GM19372 (cell line): ENCODE measurements around the gene ATXN1L.
A peak's percentile ranks its signal among the peaks of the same experiment; 100 is the strongest.
"Not testable (repeated sequence)": the region's sequence is repeated elsewhere in the genome, so short reads cannot be mapped to it uniquely, and the experiment has no call there.

Source experiments
- ATAC-seq: cut with Tn5 transposase; IDR thresholded peaks from one replicate; pipeline ENCODE4 v1.9.1; 2021; ENCODE audit warnings: mild to moderate bottlenecking, low read depth, moderate library complexity; ENCODE audit not compliant: unreplicated experiment

Gene ATXN1L, protein sequence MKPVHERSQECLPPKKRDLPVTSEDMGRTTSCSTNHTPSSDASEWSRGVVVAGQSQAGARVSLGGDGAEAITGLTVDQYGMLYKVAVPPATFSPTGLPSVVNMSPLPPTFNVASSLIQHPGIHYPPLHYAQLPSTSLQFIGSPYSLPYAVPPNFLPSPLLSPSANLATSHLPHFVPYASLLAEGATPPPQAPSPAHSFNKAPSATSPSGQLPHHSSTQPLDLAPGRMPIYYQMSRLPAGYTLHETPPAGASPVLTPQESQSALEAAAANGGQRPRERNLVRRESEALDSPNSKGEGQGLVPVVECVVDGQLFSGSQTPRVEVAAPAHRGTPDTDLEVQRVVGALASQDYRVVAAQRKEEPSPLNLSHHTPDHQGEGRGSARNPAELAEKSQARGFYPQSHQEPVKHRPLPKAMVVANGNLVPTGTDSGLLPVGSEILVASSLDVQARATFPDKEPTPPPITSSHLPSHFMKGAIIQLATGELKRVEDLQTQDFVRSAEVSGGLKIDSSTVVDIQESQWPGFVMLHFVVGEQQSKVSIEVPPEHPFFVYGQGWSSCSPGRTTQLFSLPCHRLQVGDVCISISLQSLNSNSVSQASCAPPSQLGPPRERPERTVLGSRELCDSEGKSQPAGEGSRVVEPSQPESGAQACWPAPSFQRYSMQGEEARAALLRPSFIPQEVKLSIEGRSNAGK

DNA sequence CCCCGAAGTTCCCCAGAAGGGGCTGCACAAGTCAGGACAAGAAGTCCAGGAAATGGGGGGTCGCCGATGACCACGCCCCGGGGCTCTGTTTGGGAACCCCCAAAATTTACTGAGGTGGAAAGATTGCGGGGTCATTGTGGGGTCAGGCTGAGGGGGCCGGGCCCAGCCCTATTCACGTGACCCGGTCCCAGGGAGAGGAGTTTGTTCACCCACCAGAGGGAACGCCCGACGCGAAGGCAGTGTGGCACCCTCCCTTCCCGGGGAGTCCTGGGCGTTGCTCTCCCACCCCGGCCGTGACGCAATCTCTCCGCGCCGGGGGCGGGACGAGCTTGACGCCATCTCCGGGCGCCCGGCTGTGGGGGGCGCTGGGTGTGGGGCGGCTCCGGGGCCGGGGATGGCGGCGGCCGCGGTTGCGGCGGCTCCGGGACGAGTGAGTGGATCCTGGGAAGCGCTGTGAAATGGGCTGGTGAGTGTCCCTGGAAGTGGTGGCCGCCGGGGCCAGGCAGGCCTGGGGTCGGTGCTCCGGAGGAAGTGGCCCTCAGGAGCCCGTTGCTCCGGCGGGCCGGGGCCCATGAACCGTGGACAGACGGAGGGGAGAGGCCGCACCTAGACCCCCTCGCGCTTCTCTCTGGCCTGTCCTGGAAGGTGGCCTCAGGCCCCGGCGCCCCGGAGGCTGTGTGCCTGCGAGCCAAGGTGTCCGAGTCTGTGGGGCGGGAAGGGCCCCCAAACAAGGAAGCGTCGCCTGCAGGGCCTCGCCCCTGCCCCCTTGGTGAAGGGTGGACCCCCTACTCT, at the start of gene ATXN1L:
Gene ATXN1L, plus strand, starts transcription at position 338 of the 792 bp plus-strand sequence. CDS start 3,765 bp downstream, outside the sequence.
- peak; percentile 62 for ATAC-seq

DNA sequence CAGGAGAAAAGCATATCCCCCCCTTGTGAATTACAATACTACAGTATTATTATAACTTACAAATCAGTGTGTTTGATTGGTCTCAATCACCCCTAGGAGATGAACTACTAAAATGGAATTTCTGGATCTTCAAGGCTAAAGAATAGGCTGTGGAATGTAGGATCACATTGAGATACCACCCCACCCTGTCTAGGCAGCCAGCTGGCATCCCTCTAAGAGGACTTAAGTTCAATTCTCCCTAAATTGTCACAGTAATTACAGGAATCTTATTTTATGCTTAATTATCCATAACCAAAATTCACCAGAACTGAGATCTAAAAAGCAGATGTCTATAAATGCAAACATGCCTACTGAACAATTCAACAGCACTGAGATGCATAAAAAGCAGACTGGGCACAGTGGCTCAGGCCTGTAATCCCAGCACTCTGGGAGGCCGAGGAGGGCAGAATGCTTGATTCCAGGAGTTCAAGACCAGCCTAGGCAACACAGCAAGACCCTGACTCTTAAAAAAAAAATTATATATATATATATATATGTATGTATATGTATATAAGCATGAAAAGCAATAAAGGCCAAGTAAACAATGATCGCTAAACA, 49.2 kb upstream of the ATXN1L start:
- ATAC-seq: no peak

DNA sequence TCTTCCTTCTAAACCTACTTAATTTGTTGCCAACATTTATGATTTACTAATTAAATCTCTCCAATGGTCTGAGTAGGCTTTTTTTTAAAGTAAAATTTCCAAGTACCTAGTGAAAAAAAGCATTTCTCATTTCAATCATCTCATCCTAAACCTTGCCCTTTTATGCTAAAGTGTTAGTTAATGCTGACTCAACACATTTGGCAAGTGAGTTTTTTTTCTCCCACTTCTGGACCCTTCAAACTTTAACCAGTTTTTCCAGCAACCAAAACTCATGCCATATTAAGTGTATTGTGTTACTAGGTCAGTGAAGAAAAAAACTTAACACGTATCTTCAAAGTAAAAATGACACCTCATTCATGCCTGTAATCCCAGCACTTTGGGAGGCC, 42.5 kb upstream of the ATXN1L start:
- no peak for ATAC-seq

DNA sequence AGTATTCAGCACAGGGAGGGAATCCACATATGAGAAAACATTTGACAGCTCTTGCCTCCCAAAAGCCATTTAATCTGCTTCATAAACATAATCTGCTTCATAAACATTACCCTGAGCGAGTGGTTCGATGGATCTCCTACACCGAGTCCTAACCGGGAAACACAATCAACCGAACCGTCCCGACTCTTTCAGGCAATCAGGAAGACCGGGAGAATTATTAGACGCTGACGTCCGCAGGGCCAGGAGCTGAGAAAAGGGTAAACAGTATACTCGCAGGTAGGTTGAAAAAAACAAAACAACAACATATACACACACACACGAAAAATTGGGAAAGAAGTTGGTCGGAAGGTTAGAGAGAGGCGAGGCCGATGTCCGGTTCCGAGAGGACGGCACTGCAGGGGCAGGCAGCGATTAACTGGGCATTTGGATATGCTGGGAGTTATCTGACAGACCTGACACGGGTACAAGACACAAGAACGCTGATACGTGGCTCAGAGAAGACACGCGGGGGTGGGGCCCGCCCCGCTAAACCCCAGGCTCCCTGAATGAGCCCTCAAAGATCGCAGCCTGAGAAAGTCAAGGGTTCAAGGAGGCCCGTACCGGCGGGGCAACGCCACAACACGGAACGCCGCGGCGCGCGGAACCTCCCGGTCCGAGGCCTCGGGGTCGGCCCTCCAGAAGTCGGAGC, 37.7 kb upstream of the ATXN1L start:
- peak; percentile 32 for ATAC-seq

DNA sequence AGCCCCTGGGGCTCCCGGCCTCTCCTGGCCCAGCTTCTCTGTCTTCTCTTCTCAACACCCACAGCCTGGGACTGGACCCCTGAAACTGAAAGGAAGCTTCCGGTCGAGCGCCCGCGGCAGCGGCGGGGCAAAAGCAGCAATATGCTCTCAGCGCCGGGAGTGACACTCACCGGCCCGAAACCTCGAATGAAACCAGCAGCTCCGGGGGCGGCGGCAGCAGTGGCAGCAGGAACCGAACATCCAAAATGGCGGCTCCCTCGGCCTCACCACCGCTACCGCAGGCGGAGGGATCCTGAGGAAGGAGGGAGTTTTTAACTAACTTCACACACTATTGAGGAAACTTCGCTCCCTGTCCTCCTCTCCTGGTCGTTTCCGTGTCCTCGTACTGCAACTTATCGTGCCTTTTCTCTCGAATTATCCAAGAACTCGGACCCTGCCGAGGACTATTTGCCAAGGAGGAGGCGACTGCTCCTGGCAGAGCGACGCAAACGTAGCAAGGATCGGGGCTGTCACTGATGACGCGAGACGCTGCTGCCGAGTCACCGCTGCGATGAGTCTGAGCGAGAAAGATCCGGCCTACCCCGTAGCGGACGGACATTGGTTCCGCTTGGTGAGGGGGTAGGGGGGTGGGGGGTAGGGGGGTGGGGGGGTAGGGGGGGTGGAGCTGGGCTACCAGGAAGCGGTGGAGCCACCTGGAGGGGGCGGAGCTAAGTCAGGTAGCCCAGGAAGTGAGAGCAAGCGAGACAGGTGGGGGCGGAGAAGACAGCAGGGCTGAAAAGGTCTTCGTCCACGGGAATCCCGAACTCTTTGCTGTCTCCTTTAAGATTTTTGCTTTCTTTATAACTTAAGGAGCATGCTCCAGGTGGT, 37.0 kb upstream of the ATXN1L start, which contains the start of gene AP1G1:
Gene AP1G1, minus strand, starts transcription at position 242 of the 867 bp plus-strand sequence. CDS start 19,355 bp downstream, outside the sequence.
- peak; percentile 78 for ATAC-seq

DNA sequence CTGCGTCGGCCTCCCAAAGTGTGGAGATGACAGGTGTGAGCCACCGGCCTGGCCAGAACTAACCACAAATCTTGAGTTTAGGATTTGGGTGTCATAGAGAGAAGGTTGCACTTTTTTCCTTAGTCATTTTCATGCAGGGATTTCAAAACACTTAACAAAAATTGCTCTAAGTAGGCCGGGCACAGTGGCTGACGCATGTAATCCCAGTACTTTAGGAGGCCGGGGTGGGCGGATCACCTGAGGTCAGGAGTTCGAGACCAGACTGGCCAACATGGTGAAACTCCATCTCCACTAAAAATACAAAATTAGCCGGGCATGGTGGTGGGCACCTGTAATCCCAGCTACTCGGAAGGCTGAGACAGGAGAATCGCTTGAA, 35.6 kb upstream of the ATXN1L start:
- ATAC-seq: not testable (repeated sequence)

DNA sequence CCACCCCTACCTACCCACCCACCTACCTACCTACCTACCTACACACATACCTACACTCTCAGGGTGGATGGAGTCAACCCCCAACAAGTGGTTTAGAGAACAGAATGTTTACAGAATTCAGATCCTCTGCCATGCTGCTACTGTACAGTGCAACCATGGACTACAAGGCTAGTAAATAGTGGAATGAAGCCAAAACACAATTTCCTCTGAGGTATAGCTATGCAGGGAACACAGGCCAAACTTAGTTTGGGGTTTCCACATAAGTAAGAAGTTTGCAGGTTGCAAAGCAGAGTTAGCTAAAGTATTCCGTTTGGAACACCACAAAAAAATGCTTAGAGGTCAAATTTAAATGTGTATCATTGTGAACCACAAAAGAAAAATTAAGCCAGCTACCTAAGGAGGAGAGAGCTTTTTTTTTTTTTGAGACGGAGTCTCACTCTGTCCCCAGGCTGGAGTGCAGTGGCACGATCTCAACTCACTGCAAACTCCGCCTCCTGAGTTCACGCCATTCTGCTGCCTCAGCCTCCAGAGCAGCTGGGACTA, 34.4 kb upstream of the ATXN1L start:
- ATAC-seq: no peak

DNA sequence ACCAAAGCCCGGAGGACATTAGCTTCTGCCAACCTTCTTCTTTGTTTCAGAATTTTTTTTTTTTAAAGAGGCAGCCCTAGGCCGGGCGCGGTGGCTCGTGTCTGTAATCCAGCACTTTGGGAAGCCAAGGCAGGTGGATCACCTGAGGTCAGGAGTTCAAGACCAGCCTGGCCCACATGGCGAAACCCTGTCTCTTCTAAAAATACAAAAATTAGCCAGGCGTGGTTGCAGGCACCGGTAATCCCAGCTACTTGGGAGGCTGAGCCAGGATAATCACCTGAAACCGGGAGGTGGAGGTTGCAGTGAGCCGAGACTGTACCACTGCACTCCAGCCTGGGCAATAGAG, 28.6 kb upstream of the ATXN1L start:
- not testable (repeated sequence) for ATAC-seq

DNA sequence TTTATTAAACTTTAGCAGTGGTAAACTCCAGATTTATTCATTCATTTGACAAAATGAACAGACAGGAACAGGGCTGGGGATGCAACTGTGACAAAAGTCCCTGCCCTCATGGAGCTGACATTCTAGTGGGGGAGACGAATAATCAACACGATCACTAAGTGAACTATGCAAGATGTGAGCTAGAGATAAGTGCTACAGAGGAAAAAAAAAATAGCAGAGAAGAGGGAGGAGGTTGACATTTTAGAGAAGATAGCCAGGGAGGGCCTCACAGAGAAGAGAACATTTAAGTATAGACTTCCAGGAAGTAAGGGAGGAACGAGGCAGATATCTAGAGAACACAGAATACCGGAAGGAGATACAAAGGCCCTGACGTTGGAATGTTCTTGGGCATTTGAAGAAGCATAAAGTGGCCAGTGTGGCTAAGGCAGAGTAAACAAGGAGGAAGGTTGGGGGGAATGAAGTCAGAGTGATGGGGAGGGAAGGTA, 19.2 kb upstream of the ATXN1L start:
- no peak for ATAC-seq

DNA sequence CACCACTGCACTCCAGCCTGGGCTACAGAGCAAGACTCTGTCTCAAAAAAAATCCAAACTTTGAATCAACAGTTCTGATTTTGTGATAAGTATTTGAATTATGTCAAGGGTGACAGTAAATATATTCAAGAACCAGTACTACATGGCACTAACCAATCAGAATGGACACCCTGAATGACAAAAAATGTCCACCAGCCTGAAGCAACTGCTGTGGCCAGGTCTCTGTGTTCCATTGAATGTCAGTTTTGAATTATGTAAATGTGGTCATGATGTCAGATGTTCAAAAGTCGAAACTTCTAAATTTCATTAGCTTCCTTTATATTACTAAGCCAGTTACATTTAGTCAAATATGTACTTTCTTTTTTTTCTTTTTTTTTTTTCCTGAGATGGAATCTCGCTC, 15.4 kb upstream of the ATXN1L start:
- no peak for ATAC-seq

DNA sequence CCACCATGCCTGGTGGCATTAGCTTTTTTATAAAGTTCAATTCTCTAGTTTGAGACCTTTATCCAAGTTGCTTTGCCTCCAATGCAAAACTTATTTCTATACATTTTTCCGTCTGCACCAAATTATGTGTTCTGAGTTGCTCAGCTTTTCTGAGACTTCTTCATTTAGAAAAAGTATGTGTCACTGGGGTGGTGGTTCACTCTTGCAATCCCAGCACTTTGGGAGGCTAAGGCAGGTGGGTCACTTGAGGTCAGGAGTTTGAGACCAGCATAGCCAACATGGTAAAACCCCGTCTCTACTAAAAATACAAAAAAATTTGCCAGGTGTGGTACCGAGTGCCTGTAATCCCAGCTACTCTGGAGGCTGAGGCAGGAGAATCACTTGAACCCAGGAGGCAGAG, 14.1 kb upstream of the ATXN1L start:
- ATAC-seq: not testable (repeated sequence)

DNA sequence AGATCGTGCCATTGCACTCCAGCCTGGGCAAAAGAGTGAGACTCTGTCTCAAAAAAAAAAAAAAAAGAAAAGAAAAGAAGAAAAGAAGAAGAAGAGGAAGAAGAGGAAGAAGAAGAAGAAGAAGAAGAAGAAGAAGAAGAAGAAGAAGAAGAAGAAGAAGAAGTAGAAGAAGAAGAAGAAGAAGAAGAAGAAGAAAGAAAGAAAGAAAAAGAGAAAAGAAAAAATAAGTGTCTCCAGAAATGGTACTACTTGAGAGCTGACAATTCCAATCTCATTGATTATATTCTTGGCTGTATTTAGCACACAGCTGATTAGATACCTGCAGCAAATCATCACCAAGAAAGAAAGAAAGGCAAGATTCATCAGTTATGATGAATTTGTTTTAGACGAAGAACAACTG, 13.7 kb upstream of the ATXN1L start:
- not testable (repeated sequence) for ATAC-seq

DNA sequence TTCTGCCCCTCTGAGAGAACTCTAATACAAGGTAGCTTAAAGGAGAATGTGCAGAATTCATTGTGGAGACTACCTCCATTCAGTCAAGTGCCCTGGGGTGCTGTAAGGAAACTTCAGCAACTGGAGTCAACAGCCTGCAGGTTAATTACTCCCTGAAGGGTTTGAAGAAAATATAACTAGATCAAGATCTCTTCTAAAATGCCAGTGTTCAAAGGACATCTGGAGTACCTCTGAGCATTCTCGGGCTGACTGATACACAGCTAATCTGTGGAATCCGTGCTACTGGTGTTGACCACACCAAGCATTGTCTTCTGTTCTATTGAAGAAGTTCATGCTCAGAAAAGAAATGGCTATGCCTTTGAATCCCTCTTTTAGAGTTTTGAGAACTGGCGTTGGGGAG, 11.5 kb upstream of the ATXN1L start:
- ATAC-seq: no peak

DNA sequence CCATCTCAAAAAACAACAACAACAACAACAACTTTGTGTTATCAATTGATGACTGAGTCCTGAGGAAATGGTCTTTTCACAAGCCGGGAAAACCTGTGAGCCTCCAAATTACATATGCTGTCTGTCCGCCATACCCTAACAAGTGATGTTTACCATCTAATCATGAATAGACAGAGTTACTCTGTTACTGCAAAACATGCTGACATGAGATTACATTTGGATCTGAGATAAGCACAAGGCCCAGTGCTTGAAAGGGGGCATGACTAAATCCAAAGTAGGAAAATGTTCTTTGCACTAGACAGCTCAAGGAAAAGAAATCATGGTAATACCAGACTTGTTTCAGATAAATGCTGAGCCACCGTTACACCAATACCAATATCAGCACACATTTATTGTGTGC, 8.6 kb upstream of the ATXN1L start:
- ATAC-seq: no peak

DNA sequence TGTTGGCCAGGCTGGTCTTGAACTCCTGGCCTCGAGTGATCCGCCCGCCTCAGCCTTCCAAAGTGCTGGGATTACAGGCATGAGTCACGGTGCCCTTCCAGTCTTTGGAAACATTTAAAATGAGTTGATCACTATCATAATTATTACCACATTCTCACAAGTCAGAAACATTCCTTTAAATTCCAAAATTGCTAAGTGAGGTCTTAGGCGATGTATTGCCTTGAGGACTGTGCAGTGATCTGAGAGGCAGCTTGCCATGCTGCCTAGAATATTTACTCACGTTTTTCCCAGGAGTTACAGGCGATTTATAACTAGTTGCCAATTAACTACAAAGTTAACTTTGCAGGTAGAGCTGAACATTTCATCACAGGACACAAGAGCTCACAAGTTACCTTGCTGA, 5.7 kb upstream of the ATXN1L start:
- ATAC-seq: no peak

DNA sequence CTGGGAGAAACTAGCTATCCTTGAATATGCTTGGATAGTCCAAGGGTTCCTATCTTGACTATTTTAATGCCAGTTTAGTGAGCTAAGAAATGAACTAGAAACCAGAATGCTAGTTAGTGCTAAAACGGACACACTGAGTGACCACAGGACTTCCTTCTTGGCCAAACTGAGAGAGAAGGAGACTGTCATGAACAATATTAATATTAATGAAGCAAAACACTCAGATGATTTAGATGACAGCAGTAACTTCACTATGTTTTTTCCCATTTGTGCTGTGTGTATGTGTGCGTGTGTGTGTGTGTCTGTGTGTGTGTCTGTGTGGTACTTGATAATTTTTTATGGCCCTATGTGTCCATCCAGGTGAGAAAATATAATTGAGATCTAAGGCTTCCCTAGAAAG, 2.2 kb upstream of the ATXN1L start:
- ATAC-seq: no peak

DNA sequence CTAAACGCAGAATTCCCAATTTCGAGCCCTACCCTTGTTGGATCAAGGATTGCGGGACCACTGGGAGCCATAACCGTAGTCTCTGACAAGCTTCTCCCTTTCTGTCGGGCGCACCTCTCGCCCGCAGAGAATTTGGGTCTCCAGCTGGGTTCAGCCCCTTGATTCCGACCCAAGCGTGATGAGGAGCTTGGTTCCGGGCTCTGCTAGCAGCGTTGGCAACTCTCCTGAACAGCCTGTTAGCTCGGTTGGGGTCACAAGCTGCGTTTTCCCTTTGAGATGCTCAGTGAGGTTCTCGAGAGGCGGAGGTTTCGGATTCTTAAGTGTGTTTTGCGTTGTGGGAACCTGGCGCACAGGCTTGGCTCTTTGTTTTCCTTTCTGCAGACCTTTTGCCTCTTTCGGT, 655 bp downstream of the ATXN1L start:
- no peak for ATAC-seq

DNA sequence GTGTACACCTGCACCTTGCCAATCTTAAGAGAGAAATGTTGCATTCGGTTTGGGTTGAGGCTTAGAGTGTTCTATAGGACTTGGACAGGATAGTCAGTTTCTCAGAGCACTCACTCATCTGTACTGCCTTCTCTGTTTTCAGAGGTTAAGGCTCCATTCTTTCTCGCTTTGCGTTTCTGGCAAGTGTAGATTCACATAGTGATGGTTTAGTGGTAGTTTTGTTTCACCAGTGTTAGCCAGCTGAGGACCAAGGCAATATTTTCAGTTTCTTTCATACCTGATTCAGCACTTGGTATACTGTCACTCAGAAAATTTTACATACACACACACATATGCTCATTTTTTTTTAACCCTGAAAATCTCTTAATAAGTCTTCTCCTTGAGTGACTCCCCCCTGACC, 1.3 kb downstream of the ATXN1L start:
- no peak for ATAC-seq

DNA sequence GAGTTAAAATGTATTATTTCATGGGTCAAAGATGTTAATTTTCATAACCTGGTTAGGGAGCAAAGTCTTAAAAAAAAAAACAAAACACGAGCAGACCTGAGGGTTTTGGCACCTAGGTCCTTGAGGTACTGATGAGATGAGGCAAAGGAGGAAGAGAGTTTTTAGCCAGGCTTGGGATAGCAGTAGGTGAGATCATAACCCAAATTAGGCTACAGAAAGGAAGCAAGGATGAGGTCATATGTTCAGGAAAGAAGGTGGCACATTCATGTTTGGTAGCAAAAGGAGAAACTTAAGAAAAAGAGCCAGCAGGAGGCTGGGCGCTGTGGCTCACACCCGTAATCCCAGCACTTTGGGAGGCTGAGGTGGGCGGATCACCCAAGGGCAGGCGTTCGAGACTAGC, 2.8 kb downstream of the ATXN1L start:
- ATAC-seq: no peak
